ENCODE data around the gene MSLN.

DNA sequence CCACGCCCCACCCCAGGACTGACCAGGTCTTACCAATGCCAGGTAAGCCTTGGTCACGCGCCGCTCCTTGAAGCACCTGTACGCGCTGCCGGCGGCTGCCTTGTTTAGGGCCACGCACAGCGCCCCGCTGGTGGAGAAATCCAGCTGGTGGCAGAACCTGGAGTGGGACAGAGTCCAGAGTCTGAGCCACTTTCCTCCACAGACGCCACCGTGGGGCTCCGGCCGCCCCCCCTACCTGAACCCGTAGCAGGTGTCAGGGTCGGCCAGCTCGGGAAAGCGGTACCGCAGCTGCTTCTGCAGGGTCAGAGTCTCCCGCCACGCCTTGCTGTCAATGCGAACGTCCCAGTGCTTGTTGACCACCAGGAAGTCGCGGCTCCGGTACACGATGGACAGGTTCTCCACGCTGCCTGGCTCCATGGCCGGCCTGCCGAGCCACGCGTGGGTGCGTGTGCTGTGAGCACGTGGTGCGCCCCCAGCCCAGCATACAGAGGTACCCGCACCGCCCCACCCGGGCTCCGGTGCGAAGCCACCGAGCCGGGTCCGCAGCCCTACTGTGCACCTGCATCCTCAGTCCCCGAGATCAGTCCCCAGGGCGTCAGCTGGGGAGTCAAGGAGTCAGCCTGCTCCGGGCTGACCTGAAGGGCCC, 26.9 kb downstream of the MSLN start:
- TF ChIP-seq, protein P1, sequence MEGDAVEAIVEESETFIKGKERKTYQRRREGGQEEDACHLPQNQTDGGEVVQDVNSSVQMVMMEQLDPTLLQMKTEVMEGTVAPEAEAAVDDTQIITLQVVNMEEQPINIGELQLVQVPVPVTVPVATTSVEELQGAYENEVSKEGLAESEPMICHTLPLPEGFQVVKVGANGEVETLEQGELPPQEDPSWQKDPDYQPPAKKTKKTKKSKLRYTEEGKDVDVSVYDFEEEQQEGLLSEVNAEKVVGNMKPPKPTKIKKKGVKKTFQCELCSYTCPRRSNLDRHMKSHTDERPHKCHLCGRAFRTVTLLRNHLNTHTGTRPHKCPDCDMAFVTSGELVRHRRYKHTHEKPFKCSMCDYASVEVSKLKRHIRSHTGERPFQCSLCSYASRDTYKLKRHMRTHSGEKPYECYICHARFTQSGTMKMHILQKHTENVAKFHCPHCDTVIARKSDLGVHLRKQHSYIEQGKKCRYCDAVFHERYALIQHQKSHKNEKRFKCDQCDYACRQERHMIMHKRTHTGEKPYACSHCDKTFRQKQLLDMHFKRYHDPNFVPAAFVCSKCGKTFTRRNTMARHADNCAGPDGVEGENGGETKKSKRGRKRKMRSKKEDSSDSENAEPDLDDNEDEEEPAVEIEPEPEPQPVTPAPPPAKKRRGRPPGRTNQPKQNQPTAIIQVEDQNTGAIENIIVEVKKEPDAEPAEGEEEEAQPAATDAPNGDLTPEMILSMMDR (IDR thresholded peaks at IDR 0.05; ENCODE audit: extremely low read depth in 1 of 2, insufficient read depth in 1 of 2, low read depth in 1 of 2, low read length in 2 of 2): no peak
- TF ChIP-seq, protein P2, sequence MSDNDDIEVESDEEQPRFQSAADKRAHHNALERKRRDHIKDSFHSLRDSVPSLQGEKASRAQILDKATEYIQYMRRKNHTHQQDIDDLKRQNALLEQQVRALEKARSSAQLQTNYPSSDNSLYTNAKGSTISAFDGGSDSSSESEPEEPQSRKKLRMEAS (IDR thresholded peaks at IDR 0.05; ENCODE audit: insufficient read depth, insufficient read length): no peak
- no peak for TF ChIP-seq EZH2 (IDR thresholded peaks at IDR 0.05; ENCODE audit: borderline replicate concordance, low read depth, low read length, severe bottlenecking)
- TF ChIP-seq POLR2A (IDR thresholded peaks at IDR 0.05; ENCODE audit: low read depth, low read length): no peak
- no peak for TF ChIP-seq POLR2AphosphoS5 (IDR thresholded peaks at IDR 0.05; ENCODE audit: insufficient read depth, low read depth, low read length)
- no peak for TF ChIP-seq MYC (IDR thresholded peaks at IDR 0.05; ENCODE audit: low read depth, low read length)
- no peak for TF ChIP-seq JUN (IDR thresholded peaks at IDR 0.05; ENCODE audit: borderline replicate concordance, insufficient read depth, insufficient read length, low read depth)
- no peak for TF ChIP-seq FOS (IDR thresholded peaks at IDR 0.05; ENCODE audit: borderline replicate concordance, insufficient read depth, low read length)

Measured in endothelial cell of umbilical vein (primary cell).